ENCODE results near the gene RAB7A. TPM values are rescaled to one million over a fixed set of nuclear protein-coding genes. Genes with fewer than 3 reads are reported as not detected.

RAB7A gene
- polyA plus RNA-seq, 1 donor from 2014 or later = 42.4 TPM

GRCh38 chr3:128845778-128846485 lies 119.9 kb downstream of the RAB7A start:
- H4K20me1 ChIP-seq (ENCODE audit: insufficient read depth) = no peaks in the 10 kb centered on the region
- no peaks in the 10 kb centered on the region for H3K79me2 ChIP-seq (replicated peaks; ENCODE audit: insufficient read depth, low read length)
- H3K27ac ChIP-seq (ENCODE audit: low read length) = no peak overlapping the region
- no peak overlapping the region for H3K4me2 ChIP-seq (ENCODE audit: low read length)
- H3K27me3 ChIP-seq (ENCODE audit: insufficient read depth, low read depth, low read length) = no peaks in the 10 kb centered on the region
- H3K4me3 ChIP-seq (ENCODE audit: low read length) = peak overlapping the region; percentile 46
- TF ChIP-seq EP300 (conservative IDR thresholded peaks at IDR 0.05; ENCODE audit: poor library complexity, severe bottlenecking) = no peak
- TF ChIP-seq REST (IDR thresholded peaks at IDR 0.05; ENCODE audit: borderline replicate concordance) = no peak
- TF ChIP-seq SMC3 (conservative IDR thresholded peaks at IDR 0.05; ENCODE audit: poor library complexity) = no peak
- TF ChIP-seq POLR2AphosphoS5 (IDR thresholded peaks at IDR 0.05) = no peak
- TF ChIP-seq RAD21 (conservative IDR thresholded peaks at IDR 0.05) = no peak
- TF ChIP-seq MXI1 (conservative IDR thresholded peaks at IDR 0.05; ENCODE audit: poor library complexity, severe bottlenecking) = no peak
- TF ChIP-seq EZH2 (IDR thresholded peaks at IDR 0.05; ENCODE audit: borderline replicate concordance, insufficient read depth, low read length, poor library complexity, severe bottlenecking) = no peak
- no peak for TF ChIP-seq TAF1 (IDR thresholded peaks at IDR 0.05; ENCODE audit: low read depth)
- TF ChIP-seq CTCF (IDR thresholded peaks at IDR 0.05; ENCODE audit: poor library complexity, severe bottlenecking) = no peak
- H3F3A ChIP-seq (ENCODE audit: insufficient read depth, low read length, poor library complexity, severe bottlenecking) = no peaks in the 10 kb centered on the region
- no peak overlapping the region for H3K9ac ChIP-seq (ENCODE audit: low read length)
- no peaks in the 10 kb centered on the region for H3K9me2 ChIP-seq (ENCODE audit: insufficient read depth, low read length)
- H3K36me3 ChIP-seq (ENCODE audit: insufficient read depth, low read length) = no peaks in the 10 kb centered on the region
- no peaks in the 10 kb centered on the region for H3K9me3 ChIP-seq (ENCODE audit: low read length)
- H2AFZ ChIP-seq (ENCODE audit: low read depth, low read length) = no peak overlapping the region

- H3K27ac ChIP-seq (ENCODE audit: low read length) = no peak overlapping the region
- no peak for TF ChIP-seq TAF1 (IDR thresholded peaks at IDR 0.05; ENCODE audit: low read depth)
- no peak for TF ChIP-seq RAD21 (conservative IDR thresholded peaks at IDR 0.05)
- no peak for TF ChIP-seq EZH2 (IDR thresholded peaks at IDR 0.05; ENCODE audit: borderline replicate concordance, insufficient read depth, low read length, poor library complexity, severe bottlenecking)
- no peak for TF ChIP-seq SMC3 (conservative IDR thresholded peaks at IDR 0.05; ENCODE audit: poor library complexity)
- TF ChIP-seq REST (IDR thresholded peaks at IDR 0.05; ENCODE audit: borderline replicate concordance) = no peak
- TF ChIP-seq CTCF (IDR thresholded peaks at IDR 0.05; ENCODE audit: poor library complexity, severe bottlenecking) = no peak
- TF ChIP-seq EP300 (conservative IDR thresholded peaks at IDR 0.05; ENCODE audit: poor library complexity, severe bottlenecking) = no peak
- TF ChIP-seq MXI1 (conservative IDR thresholded peaks at IDR 0.05; ENCODE audit: poor library complexity, severe bottlenecking) = no peak
- no peak for TF ChIP-seq POLR2AphosphoS5 (IDR thresholded peaks at IDR 0.05)
- no peaks in the 10 kb centered on the region for H3K9me3 ChIP-seq (ENCODE audit: low read length)
- no peaks in the 10 kb centered on the region for H3K27me3 ChIP-seq (ENCODE audit: insufficient read depth, low read depth, low read length)
- no peaks in the 10 kb centered on the region for H3K36me3 ChIP-seq (ENCODE audit: insufficient read depth, low read length)
- no peak overlapping the region for H3K9ac ChIP-seq (ENCODE audit: low read length)
- no peaks in the 10 kb centered on the region for H4K20me1 ChIP-seq (ENCODE audit: insufficient read depth)
- H3K79me2 ChIP-seq (replicated peaks; ENCODE audit: insufficient read depth, low read length) = no peaks in the 10 kb centered on the region
- H3K4me3 ChIP-seq (ENCODE audit: low read length) = no peak overlapping the region
- no peaks in the 10 kb centered on the region for H3K9me2 ChIP-seq (ENCODE audit: insufficient read depth, low read length)
- H3F3A ChIP-seq (ENCODE audit: insufficient read depth, low read length, poor library complexity, severe bottlenecking) = no peaks in the 10 kb centered on the region
- no peak overlapping the region for H2AFZ ChIP-seq (ENCODE audit: low read depth, low read length)
- H3K4me2 ChIP-seq (ENCODE audit: low read length) = no peak overlapping the region
Observed at GRCh38 chr3:128846486-128846891, 120.5 kb downstream of the RAB7A start.

Measured in neural cell (in vitro differentiated cells).